ENCODE data around the gene TUBD1.

DNA sequence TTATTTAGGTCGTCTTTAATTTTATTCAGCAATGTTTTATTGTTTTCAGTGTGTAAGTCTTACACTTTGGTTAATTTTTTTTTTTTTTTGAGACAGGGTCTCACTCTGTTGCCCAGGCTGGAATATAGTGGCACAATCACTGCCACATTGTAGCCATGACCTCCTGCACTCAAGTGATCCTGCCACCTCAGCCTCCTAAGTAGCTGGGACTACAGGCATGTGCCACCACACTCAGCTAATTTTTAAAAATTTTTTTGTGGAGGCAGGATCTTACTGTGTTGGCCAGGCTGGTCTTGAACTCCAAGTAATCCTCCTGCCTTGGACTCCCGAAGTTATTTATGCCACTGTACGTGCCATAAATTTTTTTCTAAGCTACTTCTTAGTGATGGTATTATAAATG lies 14.7 kb upstream of the TUBD1 start:
- TF ChIP-seq, protein P1, sequence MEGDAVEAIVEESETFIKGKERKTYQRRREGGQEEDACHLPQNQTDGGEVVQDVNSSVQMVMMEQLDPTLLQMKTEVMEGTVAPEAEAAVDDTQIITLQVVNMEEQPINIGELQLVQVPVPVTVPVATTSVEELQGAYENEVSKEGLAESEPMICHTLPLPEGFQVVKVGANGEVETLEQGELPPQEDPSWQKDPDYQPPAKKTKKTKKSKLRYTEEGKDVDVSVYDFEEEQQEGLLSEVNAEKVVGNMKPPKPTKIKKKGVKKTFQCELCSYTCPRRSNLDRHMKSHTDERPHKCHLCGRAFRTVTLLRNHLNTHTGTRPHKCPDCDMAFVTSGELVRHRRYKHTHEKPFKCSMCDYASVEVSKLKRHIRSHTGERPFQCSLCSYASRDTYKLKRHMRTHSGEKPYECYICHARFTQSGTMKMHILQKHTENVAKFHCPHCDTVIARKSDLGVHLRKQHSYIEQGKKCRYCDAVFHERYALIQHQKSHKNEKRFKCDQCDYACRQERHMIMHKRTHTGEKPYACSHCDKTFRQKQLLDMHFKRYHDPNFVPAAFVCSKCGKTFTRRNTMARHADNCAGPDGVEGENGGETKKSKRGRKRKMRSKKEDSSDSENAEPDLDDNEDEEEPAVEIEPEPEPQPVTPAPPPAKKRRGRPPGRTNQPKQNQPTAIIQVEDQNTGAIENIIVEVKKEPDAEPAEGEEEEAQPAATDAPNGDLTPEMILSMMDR (IDR thresholded peaks at IDR 0.05): no peak
- TF ChIP-seq TCF7L2 (IDR thresholded peaks at IDR 0.05; ENCODE audit: low read depth, low read length): no peak
- TF ChIP-seq POLR2AphosphoS5 (IDR thresholded peaks at IDR 0.05; ENCODE audit: low read depth, low read length): no peak
- TF ChIP-seq, protein P2, sequence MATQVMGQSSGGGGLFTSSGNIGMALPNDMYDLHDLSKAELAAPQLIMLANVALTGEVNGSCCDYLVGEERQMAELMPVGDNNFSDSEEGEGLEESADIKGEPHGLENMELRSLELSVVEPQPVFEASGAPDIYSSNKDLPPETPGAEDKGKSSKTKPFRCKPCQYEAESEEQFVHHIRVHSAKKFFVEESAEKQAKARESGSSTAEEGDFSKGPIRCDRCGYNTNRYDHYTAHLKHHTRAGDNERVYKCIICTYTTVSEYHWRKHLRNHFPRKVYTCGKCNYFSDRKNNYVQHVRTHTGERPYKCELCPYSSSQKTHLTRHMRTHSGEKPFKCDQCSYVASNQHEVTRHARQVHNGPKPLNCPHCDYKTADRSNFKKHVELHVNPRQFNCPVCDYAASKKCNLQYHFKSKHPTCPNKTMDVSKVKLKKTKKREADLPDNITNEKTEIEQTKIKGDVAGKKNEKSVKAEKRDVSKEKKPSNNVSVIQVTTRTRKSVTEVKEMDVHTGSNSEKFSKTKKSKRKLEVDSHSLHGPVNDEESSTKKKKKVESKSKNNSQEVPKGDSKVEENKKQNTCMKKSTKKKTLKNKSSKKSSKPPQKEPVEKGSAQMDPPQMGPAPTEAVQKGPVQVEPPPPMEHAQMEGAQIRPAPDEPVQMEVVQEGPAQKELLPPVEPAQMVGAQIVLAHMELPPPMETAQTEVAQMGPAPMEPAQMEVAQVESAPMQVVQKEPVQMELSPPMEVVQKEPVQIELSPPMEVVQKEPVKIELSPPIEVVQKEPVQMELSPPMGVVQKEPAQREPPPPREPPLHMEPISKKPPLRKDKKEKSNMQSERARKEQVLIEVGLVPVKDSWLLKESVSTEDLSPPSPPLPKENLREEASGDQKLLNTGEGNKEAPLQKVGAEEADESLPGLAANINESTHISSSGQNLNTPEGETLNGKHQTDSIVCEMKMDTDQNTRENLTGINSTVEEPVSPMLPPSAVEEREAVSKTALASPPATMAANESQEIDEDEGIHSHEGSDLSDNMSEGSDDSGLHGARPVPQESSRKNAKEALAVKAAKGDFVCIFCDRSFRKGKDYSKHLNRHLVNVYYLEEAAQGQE (IDR thresholded peaks at IDR 0.05; ENCODE audit: insufficient read depth in 1 of 2, low read depth in 2 of 2, low read length in 1 of 2): no peak

Measured in Panc1 (cell line).